Coronary artery (tissue), 2 donors: ENCODE data around the gene KLC4.

ENCODE experiments used
- DNase-seq: peaks from one replicate; pipeline ENCODE4 v3.0.0-alpha.2; 2017; ENCODE audit warnings: low spot score
- H3K27ac ChIP-seq, 2 donors: fragments of 200-600 bp; sonication (generic); one replicate each; pipeline ENCODE4 v1.5.1; 2016 to 2019
- H3K4me3 ChIP-seq: fragments of 200-600 bp; sonication (generic); 2 replicates; pipeline ENCODE4 v1.5.1; 2016; ENCODE audit warnings: mild to moderate bottlenecking, moderate library complexity
- TF ChIP-seq, protein P1 (sequence below): fragments of 200-600 bp; sonication (generic); IDR thresholded peaks from one replicate; pipeline ENCODE4 v1.5.1; 2019; ENCODE audit warnings: antibody characterized with exemption

The KLC4 gene

DNA sequence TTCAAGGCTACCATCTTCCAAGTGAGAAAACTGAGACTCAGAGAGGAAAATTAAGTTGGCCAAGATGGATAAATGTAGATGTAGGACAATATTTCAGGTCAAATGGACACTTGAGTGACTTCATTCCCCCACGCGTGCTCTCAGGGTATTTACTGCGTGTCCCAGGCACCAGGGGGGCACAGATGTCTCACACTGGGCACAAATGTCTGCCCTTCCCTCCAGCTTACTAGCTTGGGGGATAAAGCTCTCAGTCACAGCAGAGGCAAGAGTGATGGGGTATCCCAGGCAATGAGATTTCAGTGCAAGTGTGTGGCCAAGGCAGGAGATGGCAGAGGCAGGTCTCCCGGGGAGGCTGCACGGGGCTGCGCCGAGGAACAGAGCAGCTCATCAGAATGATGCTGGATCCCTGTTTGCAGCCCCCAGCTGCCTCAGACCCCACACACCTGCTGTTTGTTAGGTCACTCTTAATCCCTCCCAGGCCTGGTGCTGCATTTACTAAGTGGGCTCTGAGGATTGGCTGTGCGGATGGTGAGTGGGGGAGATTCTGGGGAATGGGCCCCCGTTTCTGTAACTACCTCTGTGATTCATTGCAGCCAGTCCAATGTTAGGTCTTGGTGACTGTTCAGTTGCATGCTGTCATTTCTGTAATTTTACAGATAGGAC is 60.8 kb downstream of the KLC4 start:
- Histone ChIP-seq H3K4me3 (no peak overlapping the region), H3K27ac (peak overlapping the region in 1 of 2 donors; percentile 84)
- DNase-seq = no peak
- TF ChIP-seq, protein P1, sequence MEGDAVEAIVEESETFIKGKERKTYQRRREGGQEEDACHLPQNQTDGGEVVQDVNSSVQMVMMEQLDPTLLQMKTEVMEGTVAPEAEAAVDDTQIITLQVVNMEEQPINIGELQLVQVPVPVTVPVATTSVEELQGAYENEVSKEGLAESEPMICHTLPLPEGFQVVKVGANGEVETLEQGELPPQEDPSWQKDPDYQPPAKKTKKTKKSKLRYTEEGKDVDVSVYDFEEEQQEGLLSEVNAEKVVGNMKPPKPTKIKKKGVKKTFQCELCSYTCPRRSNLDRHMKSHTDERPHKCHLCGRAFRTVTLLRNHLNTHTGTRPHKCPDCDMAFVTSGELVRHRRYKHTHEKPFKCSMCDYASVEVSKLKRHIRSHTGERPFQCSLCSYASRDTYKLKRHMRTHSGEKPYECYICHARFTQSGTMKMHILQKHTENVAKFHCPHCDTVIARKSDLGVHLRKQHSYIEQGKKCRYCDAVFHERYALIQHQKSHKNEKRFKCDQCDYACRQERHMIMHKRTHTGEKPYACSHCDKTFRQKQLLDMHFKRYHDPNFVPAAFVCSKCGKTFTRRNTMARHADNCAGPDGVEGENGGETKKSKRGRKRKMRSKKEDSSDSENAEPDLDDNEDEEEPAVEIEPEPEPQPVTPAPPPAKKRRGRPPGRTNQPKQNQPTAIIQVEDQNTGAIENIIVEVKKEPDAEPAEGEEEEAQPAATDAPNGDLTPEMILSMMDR = no peak

DNA sequence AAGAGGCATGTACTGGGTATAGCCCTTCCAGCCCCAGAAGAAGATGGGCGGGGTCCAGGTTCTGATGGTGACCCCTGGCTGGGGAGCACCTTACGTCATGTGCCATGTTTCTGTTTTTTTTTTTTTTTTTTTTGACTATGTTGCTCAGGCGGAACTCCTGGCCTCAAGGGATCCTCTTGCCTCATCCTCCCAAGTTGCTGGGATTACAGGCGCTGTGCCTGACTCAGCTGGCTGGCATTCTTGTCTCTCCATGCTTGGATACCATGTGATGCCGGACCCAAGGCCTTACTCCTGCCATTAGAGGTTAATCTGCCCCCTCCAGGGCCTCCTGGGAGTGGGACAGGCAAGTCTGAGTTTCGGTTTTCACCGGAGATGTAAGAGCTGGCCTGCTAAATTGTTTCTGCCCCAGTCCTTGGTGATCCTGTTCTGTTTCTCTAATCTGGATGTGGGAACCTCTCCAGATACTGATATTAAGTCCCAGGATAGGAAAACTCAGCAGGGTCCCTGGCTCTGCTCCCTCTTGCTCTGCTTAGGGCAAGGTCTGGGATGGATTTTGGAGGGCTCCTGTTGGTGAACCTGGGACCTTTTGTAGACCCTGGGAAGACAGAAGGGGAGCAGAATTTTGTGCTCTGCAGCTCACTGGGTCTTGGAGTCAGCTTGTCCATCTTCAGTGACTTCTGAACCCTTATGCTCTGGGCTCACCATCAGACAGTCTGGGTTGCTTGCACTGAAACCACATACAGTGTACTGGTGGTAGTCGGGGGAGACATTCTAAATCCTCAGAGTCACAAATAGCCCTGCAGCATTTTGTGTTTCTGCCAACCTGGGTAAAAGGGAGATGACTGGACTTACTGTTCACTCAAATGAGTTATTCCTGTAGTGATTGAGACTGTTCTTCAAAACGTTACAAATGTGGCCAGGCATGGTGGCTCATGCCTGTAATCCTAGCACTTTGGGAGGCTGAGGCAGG is 61.8 kb downstream of the KLC4 start:
- TF ChIP-seq, protein P1 = no peak
- Histone ChIP-seq H3K27ac (peak overlapping the region in 1 of 2 donors; percentile 84), H3K4me3 (peak overlapping the region; percentile 44)
- peak; percentile 92 for DNase-seq

DNA sequence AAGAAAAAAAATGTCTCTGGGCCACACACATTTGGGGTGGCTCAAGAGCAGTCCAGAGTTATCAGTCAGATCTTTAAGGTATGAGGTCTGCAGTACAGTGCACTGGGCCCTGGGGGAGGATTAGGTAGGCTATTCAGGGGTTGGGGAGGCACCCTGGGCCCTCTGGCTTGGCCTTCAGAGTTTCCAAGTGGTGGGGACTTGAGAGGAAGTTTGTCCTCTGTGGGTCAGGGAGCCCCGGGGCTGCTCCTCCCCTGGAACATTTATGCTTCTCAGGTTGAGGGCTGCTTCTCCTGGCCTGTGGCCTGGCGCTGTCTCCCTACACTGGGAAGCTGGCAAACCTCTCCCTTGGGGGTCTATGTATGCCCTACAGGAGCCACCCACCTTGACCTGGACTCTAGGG is 62.7 kb downstream of the KLC4 start:
- TF ChIP-seq, protein P1 = no peak
- no peak for DNase-seq
- Histone ChIP-seq H3K4me3 (no peak overlapping the region), H3K27ac (peak overlapping the region; percentile 16 to 84)

DNA sequence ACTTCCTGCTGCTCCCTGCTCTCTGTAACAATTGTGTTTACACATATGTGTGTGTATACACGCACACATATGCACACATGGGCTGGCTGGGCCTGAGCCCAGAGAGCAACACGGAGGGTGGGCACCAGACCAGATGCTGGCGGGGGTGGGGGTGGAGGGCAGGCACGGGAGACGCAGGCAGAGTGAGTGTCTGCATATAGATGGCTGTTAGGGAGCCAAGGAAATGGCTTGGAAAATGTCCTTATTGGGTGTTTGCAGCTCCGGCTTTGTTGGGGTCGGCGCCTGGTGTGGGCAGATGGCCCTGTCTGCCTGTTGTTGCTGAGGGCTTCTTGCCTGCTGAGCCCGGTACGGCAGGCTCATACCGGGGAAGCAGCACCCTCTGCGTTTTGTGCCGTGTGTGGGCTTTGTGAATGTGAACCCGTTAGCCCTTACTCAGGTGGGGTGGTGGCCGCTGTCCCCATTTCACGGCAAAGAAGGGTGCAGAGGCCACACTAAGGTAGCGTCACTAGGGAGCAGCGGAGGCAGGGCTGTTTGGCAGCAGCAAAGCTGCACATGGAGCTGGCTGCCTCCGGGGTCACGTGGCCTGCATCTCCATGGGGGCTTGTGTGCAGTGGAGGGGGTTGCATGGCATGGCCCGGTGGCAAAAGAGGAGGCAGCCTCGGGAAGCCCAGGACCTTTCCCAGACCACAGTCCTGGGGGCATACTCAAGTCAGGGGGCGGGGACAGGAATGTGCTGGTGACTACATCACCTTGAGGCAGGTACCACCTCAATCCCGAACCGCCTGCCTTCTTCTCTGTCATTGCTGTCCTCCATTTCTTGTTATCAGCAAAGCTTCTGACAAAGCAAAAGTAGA is 64.3 kb downstream of the KLC4 start:
- H3K4me3 ChIP-seq = peak overlapping the region; percentile 40
- no peak for DNase-seq
- TF ChIP-seq, protein P1 = no peak
- no peak overlapping the region for H3K27ac ChIP-seq

DNA sequence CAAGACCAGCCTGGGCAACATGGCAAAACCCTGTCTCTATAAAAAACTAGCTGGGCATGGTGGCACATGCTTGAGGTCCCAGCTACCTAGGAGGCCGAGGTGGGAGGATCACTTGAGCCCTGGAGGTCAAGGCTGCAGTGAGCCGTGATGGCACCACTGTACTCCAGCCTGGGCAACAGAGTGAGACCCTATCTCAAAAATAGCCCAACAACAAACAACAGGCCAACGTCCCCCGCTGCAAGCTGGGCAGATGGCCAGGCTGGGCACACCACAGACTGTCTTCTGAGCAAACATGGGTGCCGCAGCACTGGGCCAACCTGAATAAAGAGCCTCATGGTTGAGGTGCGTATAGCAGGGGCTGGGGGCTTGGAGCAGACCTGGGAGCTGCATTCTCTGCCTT is 65.0 kb downstream of the KLC4 start:
- DNase-seq = no peak

More for the DNA sequence above, 65.0 kb downstream of the KLC4 start:
- Histone ChIP-seq H3K27ac (no peak overlapping the region), H3K4me3 (no peak overlapping the region)
- TF ChIP-seq, protein P1 = no peak
